Activated CD4-positive, alpha-beta T cell treated with anti-CD3 and anti-CD28 coated beads, Interleukin-2, amount 10 ng/mL, durations not matched to agents 24 days and 14 days (primary cell): ENCODE data around the gene CAV3. TPM values are rescaled to one million over a fixed set of nuclear protein-coding genes. Genes with fewer than 3 reads are reported as not detected.

Experiments
- DNase-seq: peaks from one replicate; pipeline ENCODE4 v3.0.0; 2022
- H3K27ac Mint-ChIP-seq: one replicate; pipeline ENCODE4 v1.8.0; 2022; ENCODE audit warnings: mild to moderate bottlenecking, mixed read lengths
- H3K27me3 Mint-ChIP-seq: one replicate; pipeline ENCODE4 v1.8.0; 2022; ENCODE audit warnings: mixed read lengths
- H3K36me3 Mint-ChIP-seq: one replicate; pipeline ENCODE4 v1.8.0; 2022; ENCODE audit warnings: low read depth, mild to moderate bottlenecking, mixed read lengths
- H3K4me1 Mint-ChIP-seq: one replicate; pipeline ENCODE4 v1.8.0; 2021; ENCODE audit warnings: mixed read lengths
- H3K4me3 Mint-ChIP-seq: one replicate; pipeline ENCODE4 v1.8.0; 2022; ENCODE audit warnings: mild to moderate bottlenecking, moderate library complexity, mixed read lengths
- H3K9me3 Mint-ChIP-seq: one replicate; pipeline ENCODE4 v1.8.0; 2021; ENCODE audit warnings: mixed read lengths
- intact Hi-C: fragments of 100-400 bp; cut with micrococcal nuclease; formaldehyde crosslinking; loops from one replicate; pipeline ENCODE4 v1.15.1; 2023
- total RNA-seq: library from RNA; stranded (reverse); gene quantifications from 2 replicates; pipeline ENCODE4 v1.2.3, GENCODE V29; 2022

The CAV3 gene
- total RNA-seq, 1 donor from 2014 or later: not detected

- H3K27me3 Mint-ChIP-seq: peaks cover 7% of the 10 kb centered on the region
- no peak for DNase-seq
- no peak overlapping the region for H3K4me3 Mint-ChIP-seq
- H3K4me1 Mint-ChIP-seq: peaks cover 3% of the 10 kb centered on the region
- no peaks in the 10 kb centered on the region for H3K9me3 Mint-ChIP-seq
- no peak overlapping the region for H3K27ac Mint-ChIP-seq
- intact Hi-C loops: no loop called here
- H3K36me3 Mint-ChIP-seq: no peaks in the 10 kb centered on the region
Measured at GRCh38 chr3:8743021-8743601, 9.5 kb downstream of the CAV3 start.

GRCh38 chr3:8743911-8744310 lies 10.3 kb downstream of the CAV3 start:
- H3K4me1 Mint-ChIP-seq: peaks cover 3% of the 10 kb centered on the region
- DNase-seq: no peak
- H3K4me3 Mint-ChIP-seq: no peak overlapping the region
- peaks cover 7% of the 10 kb centered on the region for H3K27me3 Mint-ChIP-seq
- intact Hi-C loops: no loop called here
- H3K9me3 Mint-ChIP-seq: no peaks in the 10 kb centered on the region
- H3K36me3 Mint-ChIP-seq: no peaks in the 10 kb centered on the region
- H3K27ac Mint-ChIP-seq: no peak overlapping the region

GRCh38 chr3:8745619-8746370 lies 12.2 kb downstream of the CAV3 start:
- H3K27me3 Mint-ChIP-seq: peaks cover 7% of the 10 kb centered on the region
- H3K4me1 Mint-ChIP-seq: no peaks in the 10 kb centered on the region
- intact Hi-C loops: no loop called here
- no peaks in the 10 kb centered on the region for H3K36me3 Mint-ChIP-seq
- H3K27ac Mint-ChIP-seq: no peak overlapping the region
- H3K4me3 Mint-ChIP-seq: no peak overlapping the region
- no peak for DNase-seq
- H3K9me3 Mint-ChIP-seq: no peaks in the 10 kb centered on the region

- H3K27me3 Mint-ChIP-seq: peaks cover 6% of the 10 kb centered on the region
- intact Hi-C loops: no loop called here
- no peaks in the 10 kb centered on the region for H3K4me1 Mint-ChIP-seq
- DNase-seq: no peak
- no peak overlapping the region for H3K4me3 Mint-ChIP-seq
- no peaks in the 10 kb centered on the region for H3K9me3 Mint-ChIP-seq
- no peaks in the 10 kb centered on the region for H3K36me3 Mint-ChIP-seq
- H3K27ac Mint-ChIP-seq: no peak overlapping the region
Measured at GRCh38 chr3:8746780-8747345, 13.3 kb downstream of the CAV3 start.

GRCh38 chr3:8749316-8749715 lies 15.7 kb downstream of the CAV3 start:
- intact Hi-C loops: no loop called here
- H3K27me3 Mint-ChIP-seq: no peaks in the 10 kb centered on the region
- H3K4me3 Mint-ChIP-seq: no peak overlapping the region
- no peaks in the 10 kb centered on the region for H3K36me3 Mint-ChIP-seq
- H3K9me3 Mint-ChIP-seq: no peaks in the 10 kb centered on the region
- H3K4me1 Mint-ChIP-seq: no peaks in the 10 kb centered on the region
- H3K27ac Mint-ChIP-seq: no peak overlapping the region
- no peak for DNase-seq

- Mint-ChIP-seq H3K4me3 (no peak overlapping the region), H3K36me3 (no peaks in the 10 kb centered on the region), H3K4me1 (no peaks in the 10 kb centered on the region), H3K27me3 (peaks cover 2% of the 10 kb centered on the region), H3K9me3 (no peaks in the 10 kb centered on the region), H3K27ac (no peak overlapping the region)
- DNase-seq: no peak
- intact Hi-C loops: no loop called here
Measured at GRCh38 chr3:8752832-8753231, 19.2 kb downstream of the CAV3 start.

GRCh38 chr3:8755097-8755496 lies 21.5 kb downstream of the CAV3 start:
- H3K36me3 Mint-ChIP-seq: no peaks in the 10 kb centered on the region
- no peak overlapping the region for H3K27ac Mint-ChIP-seq
- no peaks in the 10 kb centered on the region for H3K4me1 Mint-ChIP-seq
- peaks cover 2% of the 10 kb centered on the region for H3K27me3 Mint-ChIP-seq
- intact Hi-C loops: no loop called here
- no peaks in the 10 kb centered on the region for H3K9me3 Mint-ChIP-seq
- no peak overlapping the region for H3K4me3 Mint-ChIP-seq
- DNase-seq: no peak

GRCh38 chr3:8755564-8756237 lies 22.1 kb downstream of the CAV3 start:
- intact Hi-C loops: no loop called here
- no peak overlapping the region for H3K27ac Mint-ChIP-seq
- peaks cover 2% of the 10 kb centered on the region for H3K27me3 Mint-ChIP-seq
- DNase-seq: no peak
- no peaks in the 10 kb centered on the region for H3K4me1 Mint-ChIP-seq
- H3K36me3 Mint-ChIP-seq: no peaks in the 10 kb centered on the region
- H3K4me3 Mint-ChIP-seq: no peak overlapping the region
- H3K9me3 Mint-ChIP-seq: no peaks in the 10 kb centered on the region

- Mint-ChIP-seq H3K4me1 (no peaks in the 10 kb centered on the region), H3K36me3 (no peaks in the 10 kb centered on the region)
Measured at GRCh38 chr3:8756671-8757070, 23.1 kb downstream of the CAV3 start.

GRCh38 chr3:8757551-8758518 lies 24.2 kb downstream of the CAV3 start:
- Mint-ChIP-seq H3K4me3 (no peak overlapping the region), H3K4me1 (no peaks in the 10 kb centered on the region), H3K36me3 (no peaks in the 10 kb centered on the region), H3K27ac (no peak overlapping the region), H3K9me3 (no peaks in the 10 kb centered on the region), H3K27me3 (peaks cover 2% of the 10 kb centered on the region)
- intact Hi-C loops: no loop called here
- DNase-seq: no peak

More at GRCh38 chr3:8756671-8757070, 23.1 kb downstream of the CAV3 start:
- no peak overlapping the region for H3K27ac Mint-ChIP-seq
- no peak for DNase-seq
- peaks cover 2% of the 10 kb centered on the region for H3K27me3 Mint-ChIP-seq
- intact Hi-C loops: no loop called here
- H3K4me3 Mint-ChIP-seq: no peak overlapping the region
- H3K9me3 Mint-ChIP-seq: no peaks in the 10 kb centered on the region

- Mint-ChIP-seq H3K36me3 (no peaks in the 10 kb centered on the region), H3K4me1 (no peaks in the 10 kb centered on the region), H3K27ac (no peak overlapping the region), H3K4me3 (no peak overlapping the region), H3K9me3 (no peaks in the 10 kb centered on the region), H3K27me3 (peaks cover 2% of the 10 kb centered on the region)
- no peak for DNase-seq
- intact Hi-C loops: no loop called here
Measured at GRCh38 chr3:8759038-8759707, 25.6 kb downstream of the CAV3 start.

GRCh38 chr3:8760091-8760490 lies 26.5 kb downstream of the CAV3 start:
- no peak for DNase-seq
- Mint-ChIP-seq H3K4me1 (no peaks in the 10 kb centered on the region), H3K4me3 (no peak overlapping the region), H3K27me3 (peaks cover 4% of the 10 kb centered on the region), H3K9me3 (no peaks in the 10 kb centered on the region), H3K36me3 (no peaks in the 10 kb centered on the region), H3K27ac (no peak overlapping the region)
- intact Hi-C loops: no loop called here

- intact Hi-C loops: no loop called here
- H3K4me1 Mint-ChIP-seq: no peaks in the 10 kb centered on the region
- no peak overlapping the region for H3K4me3 Mint-ChIP-seq
- H3K36me3 Mint-ChIP-seq: no peaks in the 10 kb centered on the region
- no peak for DNase-seq
- H3K27ac Mint-ChIP-seq: no peak overlapping the region
- H3K9me3 Mint-ChIP-seq: no peaks in the 10 kb centered on the region
- peaks cover 4% of the 10 kb centered on the region for H3K27me3 Mint-ChIP-seq
Measured at GRCh38 chr3:8760506-8760905, 26.9 kb downstream of the CAV3 start.
